Stimulated activated CD4-positive, alpha-beta T cell treated with anti-CD3 and anti-CD28 coated beads, Interleukin-15, amount 100 ng/mL, for 24 hours (primary cell): ENCODE data around the gene ROCK2.

Experiments
- DNase-seq: peaks from one replicate; pipeline ENCODE4 v3.0.0-alpha.2; 2020

Gene ROCK2

DNA sequence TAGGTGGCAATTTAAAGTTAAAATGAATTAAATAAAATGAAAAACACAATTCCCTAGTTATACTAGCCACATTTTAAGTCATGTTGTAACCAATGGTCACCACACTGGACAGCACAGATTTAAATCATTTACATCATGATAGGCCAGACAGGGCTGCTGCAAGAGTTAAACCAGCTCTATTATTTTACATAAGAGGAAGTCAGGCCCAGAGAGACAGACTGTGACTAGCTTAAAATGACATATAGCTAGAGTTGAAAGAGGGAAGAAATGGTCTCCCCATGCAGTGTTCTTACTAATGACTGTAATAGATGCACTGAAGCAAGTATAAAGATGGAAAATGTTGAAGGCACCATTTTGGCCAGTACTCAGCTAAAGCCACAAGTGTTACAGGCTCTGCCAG lies 119.5 kb downstream of the ROCK2 start:
- no peak for DNase-seq

DNA sequence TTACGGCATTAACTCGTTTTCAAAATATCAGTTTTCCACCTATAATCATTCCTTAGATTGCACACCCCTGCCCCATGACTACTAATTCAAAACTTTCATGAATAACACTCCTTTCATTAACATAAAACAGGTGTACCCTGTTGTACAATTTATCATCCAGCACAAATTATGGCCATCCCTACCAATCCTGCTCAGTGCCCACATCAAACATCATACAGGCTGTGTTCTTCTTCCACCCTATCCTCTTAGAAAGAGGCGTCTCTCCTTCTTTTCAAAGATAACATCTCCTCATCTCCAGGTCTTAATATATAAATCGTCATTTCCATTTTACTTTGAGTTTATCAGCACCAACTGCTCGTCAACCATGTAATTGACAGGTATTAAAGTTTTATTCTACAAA lies 121.6 kb downstream of the ROCK2 start:
- DNase-seq: no peak

DNA sequence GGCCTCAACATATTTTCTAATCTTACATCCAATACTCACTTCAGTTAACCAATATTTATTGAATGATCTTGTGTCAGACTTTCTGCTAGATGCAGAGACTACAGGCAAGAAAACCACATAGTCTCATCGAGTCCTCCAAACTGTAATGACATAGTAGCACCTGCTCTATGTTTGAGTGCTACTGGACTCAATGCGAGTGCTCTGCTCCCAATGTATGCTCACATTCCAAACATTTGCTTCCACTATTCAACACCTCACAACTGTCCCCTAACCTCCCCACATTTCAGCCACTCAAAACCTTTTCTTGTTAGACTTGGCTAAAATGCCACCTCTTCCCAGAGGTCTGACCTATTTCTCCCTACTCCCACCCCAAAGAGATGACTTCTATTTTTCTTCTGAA lies 124.0 kb downstream of the ROCK2 start:
- no peak for DNase-seq

DNA sequence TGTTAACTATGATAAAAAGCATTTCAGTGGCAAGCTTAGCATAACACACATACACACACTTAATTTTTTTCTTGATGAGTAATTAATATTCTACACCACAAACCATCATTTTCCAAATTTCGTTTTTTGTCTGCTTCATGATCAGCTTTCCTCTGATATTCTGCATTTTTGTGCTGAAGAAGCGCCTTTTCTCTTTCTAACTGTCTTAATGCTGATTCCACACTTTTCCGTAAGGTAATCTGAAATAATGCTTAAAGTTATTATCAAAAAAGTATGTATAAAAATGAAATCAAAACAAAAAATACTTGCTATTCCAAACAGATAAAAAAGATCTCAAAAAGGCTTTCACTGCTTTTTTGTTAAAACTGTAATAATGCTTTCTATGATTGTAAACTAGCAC lies 129.0 kb downstream of the ROCK2 start:
- DNase-seq: no peak

DNA sequence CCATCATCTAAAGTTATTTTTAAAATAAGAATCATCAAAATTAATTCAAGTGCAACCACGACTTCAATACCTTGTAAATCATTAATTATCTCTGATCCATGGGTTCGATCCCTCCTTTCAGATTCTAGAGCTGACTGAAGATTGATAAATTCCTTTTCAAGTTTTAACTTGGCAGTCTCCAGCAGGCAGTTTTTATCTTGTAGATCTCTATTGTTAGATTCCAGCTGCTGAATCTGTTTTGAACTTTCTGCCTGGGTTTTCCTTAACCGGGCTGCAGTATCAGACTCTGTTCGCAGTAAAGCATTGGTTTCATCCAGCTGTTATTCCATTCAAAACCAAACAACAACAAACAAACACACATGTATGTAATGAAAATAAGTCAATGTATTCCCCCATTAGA lies 129.7 kb downstream of the ROCK2 start:
- DNase-seq: no peak

DNA sequence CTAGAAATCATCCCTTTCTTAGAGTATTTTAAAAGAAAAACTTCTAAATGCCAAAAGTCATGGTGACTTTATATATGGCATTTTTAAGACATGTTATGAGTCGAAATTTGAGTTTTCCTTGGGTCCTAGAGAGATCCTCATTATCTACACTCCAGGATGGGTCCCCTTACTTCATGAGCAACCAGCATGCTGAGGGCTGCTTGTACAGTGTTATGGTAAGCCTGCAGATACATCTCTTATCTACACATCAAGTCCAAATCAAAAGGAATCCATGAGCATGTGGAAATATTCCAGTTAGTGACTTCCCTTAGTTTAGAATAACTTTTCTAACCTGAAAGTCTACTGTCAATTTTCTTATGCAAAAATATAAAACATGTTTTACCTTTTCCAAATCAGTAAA lies 130.5 kb downstream of the ROCK2 start:
- DNase-seq: no peak

DNA sequence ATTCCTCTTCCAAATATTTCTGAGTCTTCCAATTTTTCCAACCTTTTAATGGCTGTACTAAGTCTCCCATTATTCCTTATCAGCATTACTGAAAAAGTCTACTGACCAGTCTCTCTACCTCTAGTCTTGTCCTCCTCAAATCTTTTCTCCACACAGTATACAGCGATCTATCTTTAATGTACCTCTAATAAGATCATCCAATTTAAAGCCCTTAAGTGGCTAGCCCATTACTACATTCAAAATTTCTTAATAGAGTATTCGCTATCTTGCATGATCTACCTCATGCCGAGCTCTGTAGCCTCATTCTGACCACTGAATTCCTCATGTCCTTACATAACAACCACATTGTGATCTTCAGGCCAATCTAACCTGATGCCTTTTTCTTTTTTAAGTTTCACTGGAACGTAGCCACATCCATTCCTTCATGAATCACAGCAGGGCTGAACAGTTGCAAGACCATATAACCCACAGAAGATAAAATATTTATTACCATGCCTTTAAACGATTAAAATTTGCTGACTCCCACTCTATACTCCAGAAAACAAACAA lies 131.3 kb downstream of the ROCK2 start:
- no peak for DNase-seq

DNA sequence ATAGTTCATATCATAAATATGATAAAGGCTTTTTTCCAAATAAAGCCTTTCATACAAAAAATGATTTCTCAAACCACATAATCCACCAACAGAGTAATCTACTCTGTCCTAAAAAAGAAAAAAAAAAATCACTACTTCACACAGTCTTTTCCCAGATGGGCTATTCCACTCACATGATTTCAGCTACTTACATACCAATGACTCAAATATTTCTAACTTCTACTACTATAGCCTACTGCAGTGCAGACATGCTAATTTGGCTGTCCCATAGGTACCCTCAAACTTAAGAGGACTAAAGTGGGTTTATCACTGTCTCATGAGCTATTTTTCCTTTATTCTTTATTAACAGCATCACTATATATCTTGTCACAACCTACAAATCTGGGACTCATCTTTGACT lies 131.8 kb downstream of the ROCK2 start:
- DNase-seq: no peak

DNA sequence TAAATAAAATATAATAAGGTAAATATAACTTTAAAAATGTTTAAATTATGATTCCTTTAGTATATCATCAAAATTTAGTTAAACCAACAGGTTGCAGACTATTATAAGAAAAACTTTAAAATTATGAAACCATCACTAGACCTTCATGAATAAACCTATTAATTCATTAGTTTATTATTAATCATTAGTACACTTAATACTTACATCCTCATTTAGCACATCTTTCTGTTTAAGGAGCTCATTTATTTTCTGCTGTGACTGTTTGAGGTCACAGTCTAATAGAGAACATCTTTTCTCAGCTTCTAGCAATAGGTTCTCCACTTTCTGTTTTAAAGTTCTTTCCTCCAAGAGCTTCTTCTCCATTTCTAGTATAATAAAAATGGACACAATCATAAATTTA lies 136.4 kb downstream of the ROCK2 start:
- no peak for DNase-seq

DNA sequence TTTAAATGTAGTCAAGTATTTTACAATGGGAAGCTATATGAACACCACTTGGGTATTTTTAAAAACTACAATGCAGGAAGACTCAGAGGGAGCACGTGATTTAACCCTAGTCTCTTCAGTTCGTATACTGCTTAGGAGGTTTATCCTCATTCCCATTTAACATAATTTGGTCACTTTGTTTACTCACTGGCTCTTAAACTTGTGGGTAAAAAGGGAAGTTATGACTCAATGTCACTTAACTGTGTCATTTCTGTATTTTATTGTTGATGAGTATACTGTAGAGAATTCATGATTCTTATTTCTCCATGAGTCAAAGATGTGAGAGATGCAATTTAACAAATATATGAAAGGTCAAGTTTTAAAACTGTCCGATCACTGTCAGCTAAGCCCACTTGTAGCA lies 141.0 kb downstream of the ROCK2 start:
- no peak for DNase-seq

DNA sequence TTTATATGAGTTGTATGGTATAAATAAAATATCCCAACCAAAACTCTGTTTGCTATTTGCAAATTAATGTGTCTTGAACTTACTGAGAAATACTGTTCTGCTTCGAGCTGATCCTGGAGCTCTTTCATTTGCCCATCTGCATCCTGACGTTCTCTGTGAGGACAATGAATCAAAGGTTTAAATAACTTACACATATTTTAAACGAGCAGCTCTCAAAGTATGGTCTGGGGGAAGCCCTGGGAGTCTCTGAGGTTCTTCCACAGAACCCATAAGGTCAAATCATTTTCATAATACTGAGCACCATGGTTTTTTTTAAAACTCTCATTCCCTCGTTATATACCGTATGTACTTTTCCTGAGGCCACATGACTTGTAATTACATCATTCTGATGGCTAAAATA lies 142.5 kb downstream of the ROCK2 start:
- DNase-seq: no peak

DNA sequence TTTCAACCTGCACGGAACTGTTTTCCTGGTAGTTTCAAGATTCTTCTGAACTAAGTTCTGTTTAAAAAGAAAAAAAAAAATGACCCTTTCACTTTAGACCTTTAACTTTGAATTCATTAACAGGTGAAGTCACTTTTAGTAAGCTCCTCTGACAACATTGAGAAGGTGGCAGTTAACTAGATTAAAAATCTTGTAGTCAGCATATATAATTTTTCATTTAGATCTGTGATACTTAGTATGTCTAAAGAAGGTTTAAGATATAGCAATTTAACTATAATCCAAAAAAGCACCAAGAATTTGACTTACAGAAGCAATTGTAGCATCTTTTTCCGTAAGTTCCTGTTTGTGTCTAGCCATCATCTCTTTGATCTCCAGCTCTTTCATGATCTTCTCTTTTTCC lies 143.8 kb downstream of the ROCK2 start:
- no peak for DNase-seq

DNA sequence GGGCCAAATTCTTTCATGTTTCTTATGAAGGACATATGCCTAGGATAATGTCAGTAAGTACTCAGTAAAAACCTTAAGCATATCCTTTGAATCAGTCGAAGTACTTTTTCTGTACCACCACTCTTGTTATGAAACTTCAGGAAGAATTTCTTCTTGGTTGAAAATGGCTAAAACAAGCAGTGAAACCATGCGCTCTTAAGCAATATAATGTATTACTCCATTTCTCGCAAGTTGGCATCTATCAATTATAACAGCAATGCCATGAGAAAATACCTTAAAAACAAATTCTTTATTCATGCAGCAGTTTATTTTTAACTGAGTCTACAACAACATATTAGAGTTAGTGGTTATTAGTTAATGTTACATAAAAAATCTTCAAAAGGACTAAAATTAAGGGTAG lies 148.2 kb downstream of the ROCK2 start:
- DNase-seq: no peak

DNA sequence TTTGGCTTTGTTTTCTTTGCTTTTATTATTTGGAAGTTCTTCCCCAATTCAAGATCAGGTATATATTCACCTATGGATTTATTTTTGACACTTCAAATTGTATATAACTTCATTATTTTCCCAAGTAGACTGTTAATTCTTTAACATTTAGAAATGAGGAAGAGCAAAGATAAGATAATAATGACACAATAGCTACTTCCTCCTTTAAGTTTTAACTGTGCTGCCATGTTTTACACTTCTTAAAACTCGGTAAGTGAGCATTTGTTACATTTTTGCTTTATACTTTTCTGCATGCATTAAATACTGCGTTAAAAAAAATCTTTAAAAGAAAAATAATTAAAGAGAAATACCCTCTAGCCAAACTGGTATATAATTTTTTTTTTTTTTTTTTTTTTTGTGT lies 156.7 kb downstream of the ROCK2 start:
- DNase-seq: no peak

DNA sequence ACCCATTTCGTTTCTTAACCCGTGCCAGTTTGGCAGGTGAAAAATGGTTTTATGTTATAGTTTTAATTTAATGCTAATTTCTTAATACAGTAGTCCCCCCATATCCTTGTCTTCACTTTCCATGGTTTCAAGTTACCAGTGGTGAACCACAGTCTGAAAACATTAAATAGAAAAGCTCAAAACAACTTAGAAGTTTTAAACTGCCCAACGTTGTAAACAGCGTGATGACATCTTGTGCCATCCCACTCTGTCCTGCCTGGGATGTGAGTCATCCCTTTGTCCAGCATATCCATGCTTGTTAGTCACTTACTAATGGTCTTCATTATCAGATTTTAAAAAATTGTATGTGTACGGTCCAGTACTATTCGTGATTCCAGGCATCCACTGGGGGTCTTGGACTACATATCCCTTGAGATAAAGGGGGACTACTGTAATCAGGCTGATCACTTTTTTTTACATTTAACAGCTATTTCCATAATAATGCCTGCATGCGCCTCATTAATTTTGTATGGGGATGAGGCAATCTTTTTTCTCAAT lies 157.3 kb downstream of the ROCK2 start:
- DNase-seq: no peak

DNA sequence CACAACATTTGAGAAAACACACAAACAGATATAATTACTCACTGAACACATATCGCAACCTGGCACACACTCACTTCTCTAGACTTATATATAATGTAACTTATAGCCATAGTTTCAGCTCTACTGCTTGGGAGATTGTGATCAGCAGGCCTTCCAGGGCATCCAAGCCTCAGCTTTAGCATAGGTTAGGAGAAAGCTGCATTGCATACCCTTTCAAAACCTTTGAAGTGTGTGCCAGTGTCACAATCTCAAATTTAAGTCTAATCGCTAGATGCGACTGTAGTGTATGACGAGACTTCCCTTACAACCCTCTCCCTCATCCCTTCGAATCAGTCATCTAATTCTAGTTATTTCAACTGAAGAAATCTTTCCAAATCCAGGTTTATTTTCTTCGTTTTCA lies 158.3 kb downstream of the ROCK2 start:
- DNase-seq: no peak

DNA sequence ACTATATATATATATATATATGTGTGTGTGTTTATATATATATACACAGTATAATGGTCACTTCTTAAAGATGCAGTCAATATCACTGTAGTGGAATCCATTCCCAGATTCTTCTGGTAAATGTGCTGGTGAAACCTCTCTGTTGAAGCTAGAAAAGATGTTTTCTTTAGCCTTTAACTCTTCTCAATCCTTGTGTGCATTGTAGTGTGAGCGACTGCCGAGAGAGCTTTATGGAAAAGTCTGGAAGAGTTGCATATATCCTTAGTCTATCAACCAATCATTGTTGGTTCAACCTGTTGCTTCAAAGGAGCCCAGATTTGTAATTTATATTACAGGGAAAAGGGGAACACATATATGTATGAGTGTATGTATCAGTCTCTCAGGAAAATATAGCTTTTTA lies 161.5 kb downstream of the ROCK2 start:
- no peak for DNase-seq

DNA sequence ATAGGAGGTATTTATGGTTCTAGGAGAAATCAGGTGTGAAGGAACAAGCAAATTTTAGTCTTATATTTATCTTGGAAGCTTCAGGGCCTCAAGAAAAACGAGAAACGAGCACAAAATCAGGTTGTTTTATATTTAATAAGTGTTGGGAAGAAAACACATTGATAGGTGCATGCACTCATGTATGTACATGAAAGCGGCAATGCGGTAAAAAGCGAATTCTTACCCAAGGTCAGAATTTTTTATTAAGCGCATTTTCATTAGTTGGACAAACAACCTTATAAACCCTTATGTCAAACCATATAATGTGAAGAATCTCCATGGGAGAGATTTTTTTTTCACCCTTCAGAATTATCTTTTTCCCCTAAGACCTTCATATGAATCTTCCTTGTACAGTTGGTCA lies 163.8 kb downstream of the ROCK2 start:
- DNase-seq: no peak

DNA sequence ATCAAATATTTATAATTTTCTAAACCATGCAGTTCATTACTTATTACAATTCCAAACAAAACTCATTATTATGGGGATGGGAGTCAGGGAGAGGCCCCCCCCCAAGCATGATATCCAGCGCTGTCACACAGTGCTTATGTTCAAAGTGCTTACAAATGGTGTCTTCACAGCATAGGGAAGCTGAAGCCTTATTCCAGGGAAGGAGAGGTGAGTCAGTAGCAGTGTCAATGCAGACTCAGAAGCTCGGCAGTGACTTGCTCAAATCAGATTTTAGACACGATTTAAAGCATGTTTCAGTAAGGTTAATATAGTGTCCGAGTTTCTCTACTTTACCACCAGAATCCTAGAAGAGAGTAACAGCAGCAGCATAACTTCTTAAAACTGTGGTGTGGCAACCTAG lies 164.5 kb downstream of the ROCK2 start:
- DNase-seq: no peak

DNA sequence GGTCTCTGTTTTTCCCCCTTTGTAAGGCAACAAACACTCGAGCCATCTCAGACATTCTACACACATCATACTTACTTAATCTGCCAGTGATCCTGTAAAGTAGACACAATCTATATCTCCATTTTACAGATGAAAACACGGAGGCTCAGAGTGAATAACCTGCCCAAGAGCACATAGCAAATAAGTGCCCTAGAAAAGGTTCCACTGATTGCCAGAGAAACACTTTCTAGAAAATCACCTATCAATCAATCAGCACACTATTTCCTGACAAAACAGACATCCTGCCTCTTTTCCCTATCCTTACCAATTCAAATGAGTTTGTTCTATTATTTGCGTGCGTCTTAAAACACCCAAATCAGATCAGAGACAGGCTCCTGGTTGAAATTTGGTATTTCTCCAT lies 165.2 kb downstream of the ROCK2 start:
- no peak for DNase-seq

DNA sequence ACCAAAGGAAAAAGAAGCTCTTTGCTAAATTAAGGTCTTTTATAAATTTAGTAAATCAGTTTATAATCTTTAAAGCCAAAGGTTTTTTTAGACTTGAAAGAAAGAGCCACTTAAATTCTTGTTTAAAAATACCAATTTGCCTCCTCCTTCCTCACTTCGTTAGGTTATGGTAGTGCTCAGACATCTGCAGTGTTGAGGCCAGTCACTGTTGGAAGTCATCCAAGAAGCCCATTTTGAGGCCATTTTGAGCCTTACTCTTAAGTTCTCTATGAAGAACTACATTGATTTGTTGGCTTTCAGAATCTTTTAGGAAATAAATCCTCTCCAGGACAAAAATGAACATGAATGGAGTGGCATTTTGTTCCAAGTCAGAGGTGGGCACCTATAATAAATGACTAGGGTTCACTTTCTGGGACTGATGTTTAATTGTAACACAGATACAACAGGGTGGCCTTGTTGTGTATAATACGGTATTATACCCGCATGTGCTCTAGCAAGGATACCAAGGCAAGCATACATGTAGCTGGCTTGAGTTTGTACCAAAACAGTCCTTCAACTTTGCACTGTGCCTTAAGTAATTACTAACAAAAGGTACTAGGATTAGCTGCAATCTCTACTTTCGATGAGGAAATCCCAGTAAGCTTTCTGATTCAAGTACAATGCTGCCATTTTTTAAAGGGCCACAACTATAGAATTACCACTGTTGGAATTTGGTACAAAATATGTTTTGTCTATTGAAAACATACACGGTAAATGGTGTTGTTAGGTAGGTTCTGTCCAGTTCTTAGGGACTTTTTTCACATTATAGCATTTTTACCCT lies 166.4 kb downstream of the ROCK2 start:
- no peak for DNase-seq

DNA sequence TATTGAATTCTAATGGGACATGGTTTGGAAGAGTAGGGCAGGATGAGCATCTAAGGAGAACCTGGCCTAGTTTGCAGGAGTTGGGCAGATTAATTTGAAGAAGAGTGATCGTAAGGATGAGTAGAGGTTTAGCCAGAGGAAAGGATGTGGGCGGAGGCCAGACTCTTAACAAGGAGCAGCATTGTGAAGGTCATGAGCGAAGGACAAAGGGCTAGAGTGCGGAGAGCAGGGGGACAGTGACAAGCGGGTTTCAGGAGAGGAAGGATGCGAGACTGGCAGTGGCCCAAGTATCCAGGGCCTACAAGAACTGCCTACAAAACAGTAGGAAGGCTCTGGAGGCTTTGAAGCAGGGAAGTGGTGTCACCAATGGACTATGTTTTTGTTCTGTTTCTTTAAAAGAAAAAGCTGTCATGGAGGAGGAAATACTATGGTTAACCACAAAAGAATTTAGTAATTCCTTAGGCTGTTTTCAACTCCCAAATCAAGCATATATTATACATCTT lies 169.1 kb downstream of the ROCK2 start:
- DNase-seq: no peak

DNA sequence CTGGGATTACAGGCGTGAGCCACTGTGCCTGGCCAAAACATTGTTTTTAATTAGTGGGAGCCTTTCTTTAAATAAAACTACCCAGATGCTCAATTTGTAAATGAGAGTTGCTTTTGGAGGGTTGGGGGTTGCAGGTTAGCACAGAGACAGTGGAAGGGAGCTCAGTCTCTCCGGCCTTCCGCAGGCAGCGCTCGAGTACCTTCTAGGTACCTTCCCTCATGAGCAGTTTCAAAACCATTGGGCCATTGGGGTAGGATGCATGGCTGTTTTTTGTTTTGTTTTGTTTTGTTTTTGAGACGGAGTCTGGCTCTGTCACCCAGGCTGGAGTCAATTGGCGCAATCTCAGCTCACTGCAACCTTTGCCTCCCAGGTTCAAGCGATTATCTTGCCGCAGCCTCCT lies 170.2 kb downstream of the ROCK2 start:
- DNase-seq: no peak

DNA sequence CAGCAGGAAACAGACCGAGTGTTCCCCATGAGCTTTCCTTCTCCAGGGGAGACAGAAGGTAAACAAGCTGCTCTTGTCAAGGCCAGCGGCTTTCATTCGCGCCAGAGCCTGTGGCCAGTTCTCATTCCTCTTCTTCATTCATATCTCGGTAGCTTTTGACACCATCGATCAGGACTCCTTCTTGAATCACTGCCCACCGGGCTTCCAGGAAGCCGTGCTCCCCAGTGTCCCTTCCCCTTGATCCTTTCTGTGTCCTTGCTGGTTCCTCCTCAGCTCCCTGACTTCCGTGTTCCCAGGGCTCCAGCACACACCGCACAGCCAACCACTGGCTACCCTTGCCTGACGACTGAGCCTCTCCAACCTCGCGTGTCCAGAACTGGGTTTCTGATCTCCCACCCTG lies 175.1 kb downstream of the ROCK2 start:
- DNase-seq: no peak

DNA sequence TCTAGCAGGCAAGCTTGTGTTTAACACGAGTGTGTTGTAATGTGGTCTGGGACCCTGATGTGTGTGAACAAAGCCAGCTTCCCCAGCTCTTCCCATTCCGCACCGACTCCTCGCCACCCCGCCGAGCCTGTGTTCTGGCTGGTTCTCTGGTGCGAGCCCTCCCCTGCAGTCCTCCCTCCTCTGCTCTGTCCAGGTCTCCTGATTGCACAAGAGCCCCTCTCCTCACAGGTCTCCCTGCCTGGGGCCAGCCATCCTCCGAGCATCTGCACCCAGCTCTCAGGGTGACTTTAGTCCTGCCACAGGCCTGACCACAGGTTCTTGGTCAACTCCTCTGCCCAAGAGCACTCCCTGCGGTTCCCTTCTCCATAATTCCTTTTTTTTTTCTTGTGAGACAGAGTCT lies 175.9 kb downstream of the ROCK2 start:
- no peak for DNase-seq
